ENCODE measurements around the gene BEX1. TPM values are rescaled to one million over a fixed set of nuclear protein-coding genes. Genes with fewer than 3 reads are reported as not detected.
A peak's percentile ranks its signal among the peaks of the same experiment; 100 is the strongest.

Gene BEX1
- total and polyA plus RNA-seq, 9 of the 15 experiments (the other 6 are each of a cell fraction or from before 2014, with no cell fraction given), result not detected

DNA sequence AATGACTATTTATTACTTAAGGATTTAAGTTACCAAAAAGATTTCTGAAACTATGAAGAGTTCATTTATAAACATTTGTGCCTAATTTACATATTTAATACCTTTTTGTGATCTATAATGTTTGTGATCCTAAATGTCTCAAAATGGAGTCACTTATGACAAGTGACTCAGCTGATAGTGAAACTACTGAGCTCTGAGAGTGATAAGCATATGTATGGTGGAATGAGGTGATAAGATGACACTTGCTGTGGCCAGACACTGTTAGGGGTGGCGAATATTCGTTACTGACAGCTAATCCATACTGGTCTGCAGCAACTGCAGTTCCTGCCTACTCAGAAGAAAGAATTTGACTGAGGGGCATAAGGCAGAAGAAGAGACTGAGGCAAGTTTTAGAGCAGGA lies 34.5 kb upstream of the BEX1 start (continued):
- TF ChIP-seq, protein P1, sequence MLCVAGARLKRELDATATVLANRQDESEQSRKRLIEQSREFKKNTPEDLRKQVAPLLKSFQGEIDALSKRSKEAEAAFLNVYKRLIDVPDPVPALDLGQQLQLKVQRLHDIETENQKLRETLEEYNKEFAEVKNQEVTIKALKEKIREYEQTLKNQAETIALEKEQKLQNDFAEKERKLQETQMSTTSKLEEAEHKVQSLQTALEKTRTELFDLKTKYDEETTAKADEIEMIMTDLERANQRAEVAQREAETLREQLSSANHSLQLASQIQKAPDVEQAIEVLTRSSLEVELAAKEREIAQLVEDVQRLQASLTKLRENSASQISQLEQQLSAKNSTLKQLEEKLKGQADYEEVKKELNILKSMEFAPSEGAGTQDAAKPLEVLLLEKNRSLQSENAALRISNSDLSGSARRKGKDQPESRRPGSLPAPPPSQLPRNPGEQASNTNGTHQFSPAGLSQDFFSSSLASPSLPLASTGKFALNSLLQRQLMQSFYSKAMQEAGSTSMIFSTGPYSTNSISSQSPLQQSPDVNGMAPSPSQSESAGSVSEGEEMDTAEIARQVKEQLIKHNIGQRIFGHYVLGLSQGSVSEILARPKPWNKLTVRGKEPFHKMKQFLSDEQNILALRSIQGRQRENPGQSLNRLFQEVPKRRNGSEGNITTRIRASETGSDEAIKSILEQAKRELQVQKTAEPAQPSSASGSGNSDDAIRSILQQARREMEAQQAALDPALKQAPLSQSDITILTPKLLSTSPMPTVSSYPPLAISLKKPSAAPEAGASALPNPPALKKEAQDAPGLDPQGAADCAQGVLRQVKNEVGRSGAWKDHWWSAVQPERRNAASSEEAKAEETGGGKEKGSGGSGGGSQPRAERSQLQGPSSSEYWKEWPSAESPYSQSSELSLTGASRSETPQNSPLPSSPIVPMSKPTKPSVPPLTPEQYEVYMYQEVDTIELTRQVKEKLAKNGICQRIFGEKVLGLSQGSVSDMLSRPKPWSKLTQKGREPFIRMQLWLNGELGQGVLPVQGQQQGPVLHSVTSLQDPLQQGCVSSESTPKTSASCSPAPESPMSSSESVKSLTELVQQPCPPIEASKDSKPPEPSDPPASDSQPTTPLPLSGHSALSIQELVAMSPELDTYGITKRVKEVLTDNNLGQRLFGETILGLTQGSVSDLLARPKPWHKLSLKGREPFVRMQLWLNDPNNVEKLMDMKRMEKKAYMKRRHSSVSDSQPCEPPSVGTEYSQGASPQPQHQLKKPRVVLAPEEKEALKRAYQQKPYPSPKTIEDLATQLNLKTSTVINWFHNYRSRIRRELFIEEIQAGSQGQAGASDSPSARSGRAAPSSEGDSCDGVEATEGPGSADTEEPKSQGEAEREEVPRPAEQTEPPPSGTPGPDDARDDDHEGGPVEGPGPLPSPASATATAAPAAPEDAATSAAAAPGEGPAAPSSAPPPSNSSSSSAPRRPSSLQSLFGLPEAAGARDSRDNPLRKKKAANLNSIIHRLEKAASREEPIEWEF (CRISPR knock-in tag; IDR thresholded peaks at IDR 0.05), result peak; percentile 91
- TF ChIP-seq NR1H2 (CRISPR knock-in tag; IDR thresholded peaks at IDR 0.05) (no peak), ARID1B (IDR thresholded peaks at IDR 0.05) (peak; percentile 86), NFXL1 (CRISPR knock-in tag; IDR thresholded peaks at IDR 0.05) (peak; percentile 87), NR2F6 (CRISPR knock-in tag; IDR thresholded peaks at IDR 0.05) (0 out of 2 replicates have a peak, but pooled peaks have one; percentile 81), CREM (IDR thresholded peaks at IDR 0.05; ENCODE audit: low read depth) (peak; percentile 53; the same call in 1 of the 2 replicates), EHMT2 (IDR thresholded peaks at IDR 0.05) (no peak), GTF2A2 (tag; IDR thresholded peaks at IDR 0.05) (peak; percentile 94), NCOA6 (IDR thresholded peaks at IDR 0.05) (no peak), ZNF224 (CRISPR knock-in tag; IDR thresholded peaks at IDR 0.05) (no peak), FOXJ3 (CRISPR knock-in tag; IDR thresholded peaks at IDR 0.05) (no peak), ZNF324 (CRISPR knock-in tag; IDR thresholded peaks at IDR 0.05) (peak; percentile 81), PYGO2 (tag; IDR thresholded peaks at IDR 0.05) (peak; percentile 92)
- TF ChIP-seq, protein P2, sequence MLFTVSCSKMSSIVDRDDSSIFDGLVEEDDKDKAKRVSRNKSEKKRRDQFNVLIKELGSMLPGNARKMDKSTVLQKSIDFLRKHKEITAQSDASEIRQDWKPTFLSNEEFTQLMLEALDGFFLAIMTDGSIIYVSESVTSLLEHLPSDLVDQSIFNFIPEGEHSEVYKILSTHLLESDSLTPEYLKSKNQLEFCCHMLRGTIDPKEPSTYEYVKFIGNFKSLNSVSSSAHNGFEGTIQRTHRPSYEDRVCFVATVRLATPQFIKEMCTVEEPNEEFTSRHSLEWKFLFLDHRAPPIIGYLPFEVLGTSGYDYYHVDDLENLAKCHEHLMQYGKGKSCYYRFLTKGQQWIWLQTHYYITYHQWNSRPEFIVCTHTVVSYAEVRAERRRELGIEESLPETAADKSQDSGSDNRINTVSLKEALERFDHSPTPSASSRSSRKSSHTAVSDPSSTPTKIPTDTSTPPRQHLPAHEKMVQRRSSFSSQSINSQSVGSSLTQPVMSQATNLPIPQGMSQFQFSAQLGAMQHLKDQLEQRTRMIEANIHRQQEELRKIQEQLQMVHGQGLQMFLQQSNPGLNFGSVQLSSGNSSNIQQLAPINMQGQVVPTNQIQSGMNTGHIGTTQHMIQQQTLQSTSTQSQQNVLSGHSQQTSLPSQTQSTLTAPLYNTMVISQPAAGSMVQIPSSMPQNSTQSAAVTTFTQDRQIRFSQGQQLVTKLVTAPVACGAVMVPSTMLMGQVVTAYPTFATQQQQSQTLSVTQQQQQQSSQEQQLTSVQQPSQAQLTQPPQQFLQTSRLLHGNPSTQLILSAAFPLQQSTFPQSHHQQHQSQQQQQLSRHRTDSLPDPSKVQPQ (CRISPR knock-in tag; IDR thresholded peaks at IDR 0.05; ENCODE audit: borderline replicate concordance), result peak; percentile 88
- TF ChIP-seq, protein P3, sequence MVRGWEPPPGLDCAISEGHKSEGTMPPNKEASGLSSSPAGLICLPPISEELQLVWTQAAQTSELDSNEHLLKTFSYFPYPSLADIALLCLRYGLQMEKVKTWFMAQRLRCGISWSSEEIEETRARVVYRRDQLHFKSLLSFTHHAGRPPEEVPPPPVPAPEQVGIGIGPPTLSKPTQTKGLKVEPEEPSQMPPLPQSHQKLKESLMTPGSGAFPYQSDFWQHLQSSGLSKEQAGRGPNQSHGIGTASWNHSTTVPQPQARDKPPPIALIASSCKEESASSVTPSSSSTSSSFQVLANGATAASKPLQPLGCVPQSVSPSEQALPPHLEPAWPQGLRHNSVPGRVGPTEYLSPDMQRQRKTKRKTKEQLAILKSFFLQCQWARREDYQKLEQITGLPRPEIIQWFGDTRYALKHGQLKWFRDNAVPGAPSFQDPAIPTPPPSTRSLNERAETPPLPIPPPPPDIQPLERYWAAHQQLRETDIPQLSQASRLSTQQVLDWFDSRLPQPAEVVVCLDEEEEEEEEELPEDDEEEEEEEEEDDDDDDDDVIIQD (CRISPR knock-in tag; IDR thresholded peaks at IDR 0.05), result peak; percentile 97
- TF ChIP-seq, protein P4, sequence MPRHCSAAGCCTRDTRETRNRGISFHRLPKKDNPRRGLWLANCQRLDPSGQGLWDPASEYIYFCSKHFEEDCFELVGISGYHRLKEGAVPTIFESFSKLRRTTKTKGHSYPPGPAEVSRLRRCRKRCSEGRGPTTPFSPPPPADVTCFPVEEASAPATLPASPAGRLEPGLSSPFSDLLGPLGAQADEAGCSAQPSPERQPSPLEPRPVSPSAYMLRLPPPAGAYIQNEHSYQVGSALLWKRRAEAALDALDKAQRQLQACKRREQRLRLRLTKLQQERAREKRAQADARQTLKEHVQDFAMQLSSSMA (CRISPR knock-in tag; IDR thresholded peaks at IDR 0.05), result 0 out of 2 replicates have a peak, but pooled peaks have one; percentile 41
- TF ChIP-seq, protein P5, sequence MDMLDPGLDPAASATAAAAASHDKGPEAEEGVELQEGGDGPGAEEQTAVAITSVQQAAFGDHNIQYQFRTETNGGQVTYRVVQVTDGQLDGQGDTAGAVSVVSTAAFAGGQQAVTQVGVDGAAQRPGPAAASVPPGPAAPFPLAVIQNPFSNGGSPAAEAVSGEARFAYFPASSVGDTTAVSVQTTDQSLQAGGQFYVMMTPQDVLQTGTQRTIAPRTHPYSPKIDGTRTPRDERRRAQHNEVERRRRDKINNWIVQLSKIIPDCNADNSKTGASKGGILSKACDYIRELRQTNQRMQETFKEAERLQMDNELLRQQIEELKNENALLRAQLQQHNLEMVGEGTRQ (CRISPR knock-in tag; IDR thresholded peaks at IDR 0.05), result no peak
